Measurements from ENCODE around the gene SP140L. TPM values are rescaled to one million over a fixed set of nuclear protein-coding genes. Genes with fewer than 3 reads are reported as not detected.

The SP140L gene
- total and polyA plus RNA-seq, 2 donors (not counting 1 experiment from before 2014, with no cell fraction given): 94.6 to 154 TPM

- H3K9me3 ChIP-seq (ENCODE audit: control extremely low read depth in 1 of 3, control insufficient read depth in 2 of 3, insufficient read depth in 1 of 3, low read length in 2 of 3): no peaks in the 10 kb centered on the region
- no peak overlapping the region for H3K4me3 ChIP-seq (ENCODE audit: control extremely low read depth in 1 of 5, extremely low read depth in 1 of 5, insufficient read depth in 1 of 5, low read depth in 2 of 5, low read length in 4 of 5)
- H3K4me2 ChIP-seq (replicated peaks; ENCODE audit: low read depth, low read length, poor library complexity, severe bottlenecking): no peak overlapping the region
- Mint-ChIP-seq H3K4me3 (no peak overlapping the region), H3K4me1 (peaks cover 30% of the 10 kb centered on the region), H3K9me3 (ENCODE audit: insufficient read depth) (no peaks in the 10 kb centered on the region), H3K27ac (peak overlapping the region; percentile 32), H3K27me3 (no peaks in the 10 kb centered on the region)
- ATAC-seq (ENCODE audit: low read depth): no peak
- TF ChIP-seq, protein P1, sequence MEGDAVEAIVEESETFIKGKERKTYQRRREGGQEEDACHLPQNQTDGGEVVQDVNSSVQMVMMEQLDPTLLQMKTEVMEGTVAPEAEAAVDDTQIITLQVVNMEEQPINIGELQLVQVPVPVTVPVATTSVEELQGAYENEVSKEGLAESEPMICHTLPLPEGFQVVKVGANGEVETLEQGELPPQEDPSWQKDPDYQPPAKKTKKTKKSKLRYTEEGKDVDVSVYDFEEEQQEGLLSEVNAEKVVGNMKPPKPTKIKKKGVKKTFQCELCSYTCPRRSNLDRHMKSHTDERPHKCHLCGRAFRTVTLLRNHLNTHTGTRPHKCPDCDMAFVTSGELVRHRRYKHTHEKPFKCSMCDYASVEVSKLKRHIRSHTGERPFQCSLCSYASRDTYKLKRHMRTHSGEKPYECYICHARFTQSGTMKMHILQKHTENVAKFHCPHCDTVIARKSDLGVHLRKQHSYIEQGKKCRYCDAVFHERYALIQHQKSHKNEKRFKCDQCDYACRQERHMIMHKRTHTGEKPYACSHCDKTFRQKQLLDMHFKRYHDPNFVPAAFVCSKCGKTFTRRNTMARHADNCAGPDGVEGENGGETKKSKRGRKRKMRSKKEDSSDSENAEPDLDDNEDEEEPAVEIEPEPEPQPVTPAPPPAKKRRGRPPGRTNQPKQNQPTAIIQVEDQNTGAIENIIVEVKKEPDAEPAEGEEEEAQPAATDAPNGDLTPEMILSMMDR (IDR thresholded peaks at IDR 0.05): no peak
- no peak for TF ChIP-seq EZH2 (IDR thresholded peaks at IDR 0.05; ENCODE audit: borderline replicate concordance, insufficient read depth, low read depth, low read length, poor library complexity, severe bottlenecking)
- peak overlapping the region in 1 of 2 donors; percentile 17 for H3K27ac ChIP-seq (ENCODE audit: low read length in 2 of 2)
- no peaks in the 10 kb centered on the region for H3K27me3 ChIP-seq (replicated peaks in 1 of 4; ENCODE audit: control extremely low read depth in 1 of 4, control insufficient read depth in 3 of 4, insufficient read depth in 4 of 4, low read length in 3 of 4)
- POLR2A ChIA-PET: no interaction called here
- 100% methylated on average over 1 of the region's 2 CpGs for WGBS (ENCODE audit: insufficient coverage)
- intact Hi-C loops (cut with micrococcal nuclease): no loop called here
- CTCF ChIA-PET: interaction anchor here (2.0 kb wide), 1 partner anchor 110 kb away, joined by 6 read pairs; no protein-coding TSS in a partner anchor
- H3K36me3 ChIP-seq (replicated peaks in 1 of 2; ENCODE audit: control extremely low read depth in 1 of 2, control insufficient read depth in 1 of 2, extremely low read depth in 1 of 2, insufficient read depth in 2 of 2, low read length in 1 of 2): peaks cover 0 to 70% of the 10 kb centered on the region in 2 experiments
- H2AFZ ChIP-seq (ENCODE audit: insufficient read depth, low read depth, low read length, poor library complexity, severe bottlenecking): no peak overlapping the region
- H3K4me1 ChIP-seq (ENCODE audit: control insufficient read depth in 2 of 2, insufficient read depth in 2 of 2, low read length in 2 of 2): peaks cover 6 to 20% of the 10 kb centered on the region in 2 donors
- H3K79me2 ChIP-seq (ENCODE audit: control insufficient read depth, insufficient read depth, low read length): no peaks in the 10 kb centered on the region
- DNase-seq: no peak
- H3K9ac ChIP-seq (ENCODE audit: low read length): no peak overlapping the region
- no peaks in the 10 kb centered on the region for H4K20me1 ChIP-seq (ENCODE audit: control insufficient read depth, insufficient read depth, low read length, poor library complexity, severe bottlenecking)
Measured at GRCh38 chr2:230312638-230313037, 14.4 kb upstream of the SP140L start.

GRCh38 chr2:230317366-230317765 lies 9.6 kb upstream of the SP140L start:
- ATAC-seq (ENCODE audit: low read depth): no peak
- no peak overlapping the region for H3K4me3 Mint-ChIP-seq
- 100% methylated on average over 2 of the region's 3 CpGs for WGBS (ENCODE audit: insufficient coverage)

More at GRCh38 chr2:230317366-230317765, 9.6 kb upstream of the SP140L start:
- no peaks in the 10 kb centered on the region for H4K20me1 ChIP-seq (ENCODE audit: control insufficient read depth, insufficient read depth, low read length, poor library complexity, severe bottlenecking)
- H3K4me3 ChIP-seq (ENCODE audit: control extremely low read depth in 1 of 5, extremely low read depth in 1 of 5, insufficient read depth in 1 of 5, low read depth in 2 of 5, low read length in 4 of 5): no peak overlapping the region
- intact Hi-C loops (cut with micrococcal nuclease): loop anchor here (5.0 kb wide), 2 partner anchors 50 to 295 kb away; no protein-coding TSS in a partner anchor
- no peak overlapping the region for H2AFZ ChIP-seq (ENCODE audit: insufficient read depth, low read depth, low read length, poor library complexity, severe bottlenecking)
- H3K4me2 ChIP-seq (replicated peaks; ENCODE audit: low read depth, low read length, poor library complexity, severe bottlenecking): peak overlapping the region; percentile 76
- Mint-ChIP-seq H3K4me1 (peaks cover 64% of the 10 kb centered on the region), H3K27me3 (no peaks in the 10 kb centered on the region), H3K27ac (peak overlapping the region; percentile 92), H3K9me3 (ENCODE audit: insufficient read depth) (no peaks in the 10 kb centered on the region)
- H3K79me2 ChIP-seq (ENCODE audit: control insufficient read depth, insufficient read depth, low read length): peaks cover 9% of the 10 kb centered on the region
- H3K4me1 ChIP-seq (ENCODE audit: control insufficient read depth in 2 of 2, insufficient read depth in 2 of 2, low read length in 2 of 2): peaks cover 41 to 57% of the 10 kb centered on the region in 2 donors
- peaks cover 0 to 4% (median 0%) of the 10 kb centered on the region in 3 donors for H3K9me3 ChIP-seq (ENCODE audit: control extremely low read depth in 1 of 3, control insufficient read depth in 2 of 3, insufficient read depth in 1 of 3, low read length in 2 of 3)
- POLR2A ChIA-PET: interaction anchor here (0.6 to 2.2 kb wide), 2 partner anchors 10 to 285 kb away, joined by 3 to 9 read pairs; partner anchors contain the start of gene SP140L
- CTCF ChIA-PET: interaction anchor here (2.2 to 3.7 kb wide), 2 partner anchors 11 to 115 kb away, joined by 6 to 17 read pairs; no protein-coding TSS in a partner anchor
- H3K9ac ChIP-seq (ENCODE audit: low read length): peak overlapping the region; percentile 50
- no peak for DNase-seq
- H3K27me3 ChIP-seq (replicated peaks in 1 of 4; ENCODE audit: control extremely low read depth in 1 of 4, control insufficient read depth in 3 of 4, insufficient read depth in 4 of 4, low read length in 3 of 4): no peaks in the 10 kb centered on the region
- H3K27ac ChIP-seq (ENCODE audit: low read length in 2 of 2): peak overlapping the region; percentile 79 to 86
- TF ChIP-seq, protein P1 (IDR thresholded peaks at IDR 0.05): no peak
- TF ChIP-seq EZH2 (IDR thresholded peaks at IDR 0.05; ENCODE audit: borderline replicate concordance, insufficient read depth, low read depth, low read length, poor library complexity, severe bottlenecking): no peak
- peaks cover 0 to 44% of the 10 kb centered on the region in 2 experiments for H3K36me3 ChIP-seq (replicated peaks in 1 of 2; ENCODE audit: control extremely low read depth in 1 of 2, control insufficient read depth in 1 of 2, extremely low read depth in 1 of 2, insufficient read depth in 2 of 2, low read length in 1 of 2)

Data from B cell (primary cell).